ENCODE measurements around the gene FYB1. TPM values are rescaled to one million over a fixed set of nuclear protein-coding genes. Genes with fewer than 3 reads are reported as not detected.

Gene FYB1
- total RNA-seq = not detected in 2 replicates

GRCh38 chr5:39219437-39219836, at the start of gene FYB1:
Gene FYB1, minus strand, starts transcription at chr5:39219563. Its CDS starts 16,603 bp downstream, at chr5:39202960.

GRCh38 chr5:39074017-39074814, 145.1 kb downstream of the FYB1 start, which contains the start of gene RICTOR:
Gene RICTOR, minus strand, starts transcription at chr5:39074399. Its CDS starts 22 bp downstream, at chr5:39074377.

Other genes with a start within 250 kb of the FYB1 start
- 5.8 and 17.2 TPM in 2 replicates for gene RICTOR, start 145.2 kb downstream of the FYB1 start, total RNA-seq
- not detected in 2 replicates for gene C9, start 144.9 kb upstream of the FYB1 start, total RNA-seq
- 94.4 and 98.2 TPM in 2 replicates for gene DAB2, start 205.4 kb upstream of the FYB1 start, total RNA-seq

Data from cardiac atrium fibroblast (primary cell).